Germinal center (tissue), 1 donor: Measurements from ENCODE around the gene SPATA9.

Source experiments
- DNase-seq: peaks from one replicate; pipeline ENCODE4 v3.0.0; 2012; ENCODE audit warnings: mixed read lengths, low spot score

The SPATA9 gene

DNA sequence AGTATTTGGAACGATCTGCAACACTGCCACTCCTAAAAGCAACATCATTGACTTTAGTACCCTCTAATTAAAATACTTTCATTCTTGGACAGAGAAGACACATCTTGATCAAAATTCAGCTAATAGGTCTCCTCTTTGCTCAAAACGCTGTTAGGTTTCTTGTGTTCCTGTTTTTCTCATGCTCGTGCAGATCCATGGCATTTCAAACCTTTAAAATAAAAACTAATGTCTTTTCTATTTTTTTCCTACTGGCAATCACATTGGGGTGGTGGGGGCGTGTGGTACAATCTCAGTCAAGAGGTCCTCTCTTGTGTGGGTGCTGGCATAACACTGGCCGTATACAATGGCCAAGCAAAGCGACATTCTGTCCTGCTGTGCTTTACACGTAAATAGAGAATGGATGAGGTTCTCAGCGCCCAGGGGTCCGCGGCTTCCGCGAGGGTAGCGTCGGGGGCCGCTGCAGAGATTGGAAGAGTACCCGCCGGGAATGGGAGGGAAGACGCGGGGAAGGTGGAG is 63.2 kb downstream of the SPATA9 start:
- no peak for DNase-seq

- DNase-seq, result no peak
Measured at GRCh38 chr5:95619096-95619495, 63.7 kb downstream of the SPATA9 start.

DNA sequence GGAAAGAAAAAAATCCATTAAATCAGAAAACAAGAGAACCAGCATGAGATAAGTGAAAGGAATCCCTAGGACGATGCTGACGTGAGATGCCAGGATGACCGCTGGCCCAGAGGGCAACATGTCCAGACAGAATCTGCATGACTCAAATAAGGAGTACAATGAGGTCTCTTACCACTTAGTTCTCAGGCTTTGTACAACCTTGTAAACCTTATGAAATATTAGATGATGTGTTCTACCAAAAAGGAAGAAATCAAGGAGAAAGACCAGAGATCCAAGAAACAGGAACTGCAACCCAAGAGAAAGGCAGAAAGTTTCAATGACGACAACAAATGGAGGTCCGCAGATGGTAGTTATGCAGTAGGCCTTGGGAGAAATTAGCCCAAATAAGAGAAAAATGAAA is 65.7 kb downstream of the SPATA9 start:
- DNase-seq, result no peak

DNA sequence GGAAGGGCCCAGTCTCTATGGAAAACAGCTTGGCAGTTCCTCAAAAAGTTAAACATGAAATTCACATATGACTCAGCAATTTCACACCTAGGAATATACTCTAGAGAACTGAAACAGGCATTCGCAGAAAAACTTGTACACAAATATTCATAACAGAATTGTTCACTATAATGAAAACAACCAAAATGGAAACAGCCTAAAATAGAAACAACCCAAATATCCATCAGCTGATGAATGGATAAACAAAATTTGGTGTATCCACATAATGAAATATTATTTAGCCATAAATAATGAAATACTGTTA is 67.7 kb downstream of the SPATA9 start:
- DNase-seq, result no peak

GRCh38 chr5:95613514-95613913 is 69.3 kb downstream of the SPATA9 start:
- DNase-seq, result no peak

GRCh38 chr5:95611396-95611795 is 71.4 kb downstream of the SPATA9 start:
- DNase-seq, result no peak

DNA sequence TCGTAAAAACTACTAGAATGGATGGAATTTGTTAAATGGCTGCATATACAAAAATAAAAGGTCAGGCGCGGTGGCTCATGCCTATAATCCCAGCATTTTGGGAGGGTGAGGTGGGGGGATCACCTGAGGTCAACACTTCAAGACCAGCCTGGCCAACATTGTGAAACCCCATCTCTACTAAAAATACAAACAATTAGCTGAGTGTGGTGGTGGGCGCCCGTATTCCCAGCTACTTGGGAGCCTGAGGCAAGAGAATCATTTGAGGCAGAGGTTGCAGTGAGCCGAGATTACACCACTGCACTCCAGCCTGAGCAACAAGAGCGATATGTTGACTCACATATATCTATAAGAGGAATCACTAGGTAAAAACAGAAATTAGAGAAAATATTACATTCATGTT is 72.2 kb downstream of the SPATA9 start:
- no peak for DNase-seq

GRCh38 chr5:95609711-95610110 is 73.1 kb downstream of the SPATA9 start:
- no peak for DNase-seq
